NCI-H2107 (cell line): ENCODE data around the gene ABL1.
"Not testable (repeated sequence)": the region's sequence is repeated elsewhere in the genome, so short reads cannot be mapped to it uniquely, and the experiment has no call there.

Experiments used
- DNase-seq: peaks from one replicate; lab custom pipeline; 2025; lab: John Stamatoyannopoulos, UW

ABL1 gene

GRCh38 chr9:130825351-130825651, 9.8 kb upstream of the ABL1 start:
- no peak for DNase-seq

DNA sequence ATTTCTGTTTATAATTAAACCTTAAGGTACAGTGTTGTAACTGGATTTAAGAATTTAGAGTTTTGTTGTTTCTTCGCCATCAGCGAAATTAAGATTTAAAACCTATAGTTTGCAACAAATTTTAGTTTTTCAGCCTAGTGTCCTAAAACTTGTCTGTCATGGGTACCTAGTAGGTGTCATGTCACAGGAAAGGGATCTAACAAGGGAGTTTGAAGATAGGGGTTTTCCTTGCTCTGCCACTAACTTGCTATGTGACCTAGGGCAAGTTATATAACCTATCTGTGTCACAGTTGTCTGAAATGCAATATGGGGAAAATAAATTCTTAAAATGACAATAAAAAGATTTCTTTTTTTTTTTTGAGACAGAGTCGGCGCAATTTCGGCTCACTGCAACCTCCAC, 9.2 kb upstream of the ABL1 start:
- DNase-seq: no peak

DNA sequence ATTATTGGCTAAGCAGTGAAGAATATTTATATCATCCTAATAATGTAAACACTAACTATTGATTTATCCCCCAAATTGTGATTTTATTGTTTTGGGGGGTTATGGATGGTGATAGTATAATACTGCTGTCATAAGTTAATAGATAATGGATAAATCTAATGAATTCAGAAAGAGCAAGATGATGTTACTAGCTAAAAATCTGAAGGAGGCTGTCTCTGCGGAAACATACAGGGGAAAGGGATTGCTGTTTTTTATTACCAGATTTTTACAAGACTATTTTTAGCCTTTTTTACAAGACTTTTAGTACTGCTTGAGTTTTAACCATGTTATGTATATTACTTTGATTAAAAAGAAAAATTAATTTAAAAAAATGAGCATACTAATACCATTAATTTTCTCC, 5.3 kb upstream of the ABL1 start:
- DNase-seq: no peak

- no peak for DNase-seq
Measured at GRCh38 chr9:130830231-130830760, 4.8 kb upstream of the ABL1 start.

- DNase-seq: no peak
Measured at GRCh38 chr9:130831077-130831476, 4.0 kb upstream of the ABL1 start.

DNA sequence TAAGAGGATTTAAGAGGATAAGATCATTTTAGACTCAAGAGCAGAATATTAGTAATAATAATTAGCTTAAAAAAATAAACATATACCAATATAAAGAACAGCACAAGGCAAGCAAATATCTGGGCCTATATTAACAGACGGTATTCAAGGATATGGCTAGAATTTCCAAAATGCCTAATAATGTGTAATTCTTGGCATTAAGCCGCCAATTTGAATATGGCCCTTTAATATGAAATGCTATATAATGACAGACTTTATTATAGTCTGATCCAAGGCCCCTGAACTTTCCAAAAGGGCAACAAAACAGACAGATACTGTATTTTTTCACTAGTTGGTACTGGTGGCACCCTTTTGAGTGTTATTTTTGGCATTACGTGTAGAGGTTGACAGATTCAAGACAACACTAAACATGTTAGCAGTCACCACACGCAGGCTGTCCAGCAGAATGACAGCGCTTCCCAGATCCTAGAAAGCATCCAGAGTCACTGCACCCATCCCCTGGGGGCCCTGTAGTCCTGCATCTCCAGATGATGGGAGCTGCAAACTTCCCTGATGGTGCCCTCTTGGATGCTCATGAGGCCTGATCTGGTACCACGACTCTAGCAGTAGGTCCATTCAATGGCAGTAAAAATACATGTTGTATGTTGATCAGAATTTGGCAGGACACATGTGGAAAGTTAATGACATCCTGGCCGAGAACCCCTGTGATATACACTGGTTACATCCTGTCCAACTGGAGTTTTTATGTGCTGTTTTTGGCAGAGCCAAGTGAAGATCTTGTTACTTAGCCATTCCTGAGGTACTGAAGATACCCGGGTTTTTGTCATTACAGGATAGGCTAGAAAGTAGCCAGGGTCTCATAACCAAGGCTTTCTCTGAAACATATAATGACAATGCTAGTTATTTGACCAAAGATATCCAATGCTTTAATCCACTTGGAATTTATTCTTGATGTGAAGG, 1.7 kb upstream of the ABL1 start:
- no peak for DNase-seq

DNA sequence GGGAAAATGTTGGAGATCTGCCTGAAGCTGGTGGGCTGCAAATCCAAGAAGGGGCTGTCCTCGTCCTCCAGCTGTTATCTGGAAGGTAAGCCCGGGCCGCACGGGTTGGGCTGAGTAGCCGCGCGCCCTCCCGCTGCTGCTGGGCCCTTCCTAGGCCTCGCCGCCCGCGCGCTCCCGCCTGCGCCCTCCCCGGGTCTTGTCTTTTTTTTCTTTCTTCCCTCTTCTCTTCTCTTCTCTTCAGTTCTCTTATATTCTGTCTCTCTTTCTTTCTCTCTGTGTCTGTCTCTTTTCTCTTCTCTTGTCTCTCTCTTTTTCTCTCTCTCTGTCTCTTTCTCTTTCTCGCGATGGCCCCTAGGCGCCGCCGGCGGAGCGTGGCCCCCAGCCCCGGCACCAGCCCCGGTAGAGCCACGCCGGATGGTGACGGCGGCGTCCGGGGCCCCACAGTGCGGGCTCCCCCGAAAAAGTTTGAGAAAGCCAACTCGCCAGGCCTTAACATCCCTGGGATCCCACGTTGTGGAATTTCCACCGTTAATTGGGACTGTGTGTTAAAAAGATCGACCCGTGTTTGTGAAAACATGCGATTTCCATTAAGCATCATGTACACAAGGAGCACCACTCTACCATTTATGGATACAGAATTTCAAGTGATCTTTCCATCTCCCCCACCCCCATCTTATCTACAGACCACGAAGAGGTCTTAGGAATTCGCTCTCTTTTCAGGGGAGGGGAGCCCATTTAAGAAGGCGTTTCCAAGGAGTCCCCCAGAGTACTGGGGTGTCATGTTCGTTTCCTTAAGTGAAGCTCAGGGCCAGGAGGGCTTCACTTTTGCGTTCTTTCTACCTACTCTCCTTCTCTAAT, 616 bp downstream of the ABL1 start:
- DNase-seq: no peak

DNA sequence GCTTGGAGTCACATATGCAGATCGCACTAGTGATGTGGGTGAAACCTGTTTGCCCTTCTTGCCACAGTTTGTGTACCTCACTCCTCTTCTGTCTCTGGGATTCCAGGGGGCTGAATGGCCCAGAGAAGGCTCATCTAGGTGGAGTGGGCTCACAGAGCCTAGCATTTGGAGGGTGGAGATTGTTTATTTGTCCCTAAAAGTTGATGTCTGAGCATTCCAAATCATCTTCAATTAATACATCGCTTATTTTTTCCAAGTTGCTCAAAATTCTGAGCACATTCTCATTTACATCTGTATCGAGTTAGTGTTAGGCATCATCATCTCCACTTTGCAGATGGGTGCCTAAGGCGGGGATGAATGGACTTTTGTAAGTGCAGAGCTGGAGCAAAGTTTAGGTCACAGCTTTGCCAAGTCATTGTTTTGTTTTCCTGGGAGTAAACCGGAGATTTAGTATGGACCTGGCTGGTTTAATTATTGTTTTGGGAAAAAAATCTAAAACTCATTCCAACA, 2.0 kb downstream of the ABL1 start:
- no peak for DNase-seq

DNA sequence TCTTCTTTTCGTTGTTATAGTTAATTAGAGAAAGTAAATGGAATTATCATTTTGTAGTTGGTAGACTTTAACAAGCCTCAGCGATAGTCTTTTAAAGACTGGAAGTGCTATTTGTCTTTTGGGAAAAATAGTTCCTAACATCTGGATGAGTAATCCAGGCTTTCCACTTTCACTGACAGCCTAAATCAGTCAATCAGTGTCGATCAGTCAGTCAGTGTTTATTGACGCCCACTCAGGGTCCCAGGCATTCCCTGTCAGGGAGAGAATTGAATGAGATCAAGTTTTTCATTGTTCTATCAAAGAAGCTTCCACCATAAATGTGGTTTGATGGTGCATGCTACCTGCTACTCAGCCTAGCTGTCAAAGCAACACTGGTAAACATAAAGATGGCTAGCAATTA, 2.6 kb downstream of the ABL1 start:
- no peak for DNase-seq

GRCh38 chr9:130839132-130840111, 4.4 kb downstream of the ABL1 start:
- DNase-seq: no peak

GRCh38 chr9:130842545-130842944, 7.5 kb downstream of the ABL1 start:
- DNase-seq: no peak

DNA sequence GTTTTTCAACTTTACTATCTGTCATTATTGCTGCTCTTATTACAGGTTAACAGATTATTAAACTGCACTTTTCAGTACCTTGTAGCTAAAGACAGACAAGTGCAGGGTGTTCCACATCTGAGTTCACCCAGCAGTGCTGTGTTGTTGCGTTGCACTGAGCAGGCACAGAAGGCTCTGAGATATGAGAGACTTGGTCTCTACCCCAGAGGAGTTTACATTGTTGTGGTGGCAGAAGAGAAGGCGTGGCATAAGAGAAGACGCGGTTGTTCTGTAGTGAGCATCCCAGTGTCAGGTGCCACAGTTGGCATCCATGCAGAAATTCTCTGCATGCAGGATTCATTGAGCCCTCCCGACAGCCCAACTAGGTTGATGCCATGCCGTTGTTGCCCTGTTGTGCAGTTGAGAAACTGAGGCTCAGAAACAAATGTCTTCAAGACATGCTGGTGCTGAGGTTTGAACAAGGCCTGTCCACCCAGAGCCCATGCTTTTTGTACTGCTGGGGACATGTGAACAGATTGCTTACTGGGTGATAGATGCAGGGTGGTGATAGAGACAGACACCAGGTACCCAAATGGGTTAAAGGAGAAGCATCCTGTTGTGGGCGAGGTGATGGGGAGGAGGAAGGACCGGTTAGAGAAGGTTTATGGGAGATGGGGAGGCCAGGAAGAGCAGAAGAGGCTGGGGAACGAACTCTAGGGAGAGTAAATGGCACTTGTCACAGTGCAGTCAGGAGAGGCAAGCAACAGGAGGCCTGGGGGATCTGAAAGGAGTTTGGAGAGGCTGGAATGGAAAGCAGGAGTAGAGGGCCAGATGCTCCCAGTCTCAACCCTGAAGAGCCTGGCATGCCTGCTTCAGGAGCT, 8.2 kb downstream of the ABL1 start:
- no peak for DNase-seq

- DNase-seq: no peak
Measured at GRCh38 chr9:130844044-130844451, 9.0 kb downstream of the ABL1 start.

GRCh38 chr9:130845254-130845653, 10.2 kb downstream of the ABL1 start:
- DNase-seq: no peak

DNA sequence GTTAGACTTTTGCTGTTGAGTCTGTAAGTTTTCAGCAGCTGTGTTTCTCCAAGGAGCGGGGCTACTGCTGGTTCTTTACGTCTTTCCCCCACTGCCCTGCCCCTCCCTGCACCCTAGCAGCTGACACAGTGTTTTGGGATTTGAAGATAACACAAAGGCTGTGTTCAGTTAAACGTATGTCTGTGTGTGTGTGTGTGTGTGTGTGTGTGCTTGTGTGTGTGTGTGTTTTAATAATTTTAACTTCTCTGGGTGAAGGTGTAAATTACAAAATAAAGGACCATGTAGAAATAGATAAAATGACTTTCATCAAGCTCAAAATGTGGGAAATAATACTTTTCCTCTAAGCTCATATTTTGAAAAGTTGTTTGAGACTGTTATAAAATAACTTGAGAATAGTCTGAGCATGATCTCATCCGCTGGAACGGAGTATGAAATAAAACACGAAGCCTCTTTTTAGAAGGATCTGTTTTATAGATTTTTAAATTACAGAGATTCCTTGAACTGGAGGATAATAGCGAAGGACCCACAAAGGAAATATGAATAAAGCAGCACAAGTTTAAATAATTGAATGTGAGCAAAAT, 10.9 kb downstream of the ABL1 start:
- DNase-seq: no peak

DNA sequence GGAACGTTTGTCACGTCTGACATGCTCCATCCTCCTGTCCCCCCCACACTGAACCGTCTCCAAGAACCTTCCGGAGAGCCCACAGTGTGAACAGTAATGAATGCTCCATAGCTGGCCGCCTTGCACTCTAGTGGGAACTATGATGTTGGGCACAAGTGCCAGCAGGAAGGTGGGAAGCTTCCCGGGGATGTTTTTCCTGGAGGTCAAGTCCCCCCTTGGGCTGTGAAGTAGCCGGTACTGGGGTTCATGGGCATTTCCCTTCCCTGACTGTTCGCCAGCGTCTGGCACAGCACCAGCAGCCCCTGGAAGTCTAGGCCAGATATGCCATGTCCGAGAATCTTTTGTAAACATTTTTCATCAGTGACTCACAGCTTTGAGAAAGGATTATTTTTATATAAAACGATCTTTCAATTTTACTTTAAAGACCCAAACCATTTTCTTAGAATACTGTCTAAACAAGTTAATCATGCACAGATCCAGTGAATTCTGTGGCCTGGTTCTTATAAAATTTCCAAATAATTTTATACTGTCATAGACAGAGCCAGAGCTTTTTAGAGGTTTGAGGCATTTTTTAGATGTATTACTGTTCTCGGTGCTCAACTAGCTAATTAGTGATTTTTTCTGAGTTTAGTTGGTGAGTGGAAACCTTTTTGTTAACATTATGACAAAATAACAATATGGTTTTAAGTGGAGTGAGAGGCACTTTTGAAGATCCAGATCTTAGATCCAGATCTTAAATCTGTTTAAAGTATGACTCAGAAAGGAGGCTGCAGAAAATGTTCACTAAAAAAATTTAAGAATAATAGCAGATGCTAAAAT, 11.6 kb downstream of the ABL1 start:
- DNase-seq: no peak

GRCh38 chr9:130847306-130848217, 12.5 kb downstream of the ABL1 start:
- no peak for DNase-seq

- not testable (repeated sequence) for DNase-seq
Measured at GRCh38 chr9:130848514-130848913, 13.5 kb downstream of the ABL1 start.
